ENCODE measurements around the gene H1-8. TPM values are rescaled to one million over a fixed set of nuclear protein-coding genes. Genes with fewer than 3 reads are reported as not detected.

H1-8 gene
- total RNA-seq, 4 donors from 2014 or later = not detected

GRCh38 chr3:129533406-129533805 lies 9.6 kb upstream of the H1-8 start:
- in situ Hi-C loops (cut with MboI; ENCODE audit: low pct_ligation_motif_present in 1 of 4, low pct_unique_long_range_greater_than_20kb in 1 of 4, low sequenced_read_pairs in 3 of 4) = no loop called here
- Histone ChIP-seq H3K27me3 (no peaks in the 10 kb centered on the region), H3K36me3 (no peaks in the 10 kb centered on the region), H3K27ac (no peak overlapping the region), H3K4me3 (no peak overlapping the region), H3K4me1 (no peaks in the 10 kb centered on the region), H3K9me3 (no peaks in the 10 kb centered on the region)
- WGBS, 2 donors (ENCODE audit: low coverage in 1 of 2) = 91% methylated on average over 16 of the region's 16 CpGs; no CpG with 5 or more reads in 1 of the 2 donors
- intact Hi-C loops (cut with DNase I; ENCODE audit: low total_unique reads) = no loop called here
- no peak for DNase-seq
- no peak for TF ChIP-seq EP300 (IDR thresholded peaks at IDR 0.05; ENCODE audit: low read depth)

GRCh38 chr3:129534428-129535027 lies 8.4 kb upstream of the H1-8 start:
- no peak for DNase-seq
- Histone ChIP-seq H3K4me3 (no peak overlapping the region), H3K9me3 (no peaks in the 10 kb centered on the region), H3K27me3 (no peaks in the 10 kb centered on the region), H3K4me1 (no peaks in the 10 kb centered on the region), H3K27ac (no peak overlapping the region), H3K36me3 (no peaks in the 10 kb centered on the region)
- in situ Hi-C loops (cut with MboI; ENCODE audit: low pct_ligation_motif_present in 1 of 4, low pct_unique_long_range_greater_than_20kb in 1 of 4, low sequenced_read_pairs in 3 of 4) (no loop called here), intact Hi-C loops (cut with DNase I; ENCODE audit: low total_unique reads) (no loop called here)
- no peak for TF ChIP-seq CTCF (IDR thresholded peaks at IDR 0.05)
- TF ChIP-seq POLR2A (IDR thresholded peaks at IDR 0.05) = no peak
- TF ChIP-seq EP300 (IDR thresholded peaks at IDR 0.05; ENCODE audit: low read depth) = no peak
- TF ChIP-seq POLR2AphosphoS5 (IDR thresholded peaks at IDR 0.05) = no peak
- WGBS, 2 donors (ENCODE audit: low coverage in 1 of 2) = 78% methylated on average over 4 of the region's 4 CpGs; no CpG with 5 or more reads in 1 of the 2 donors

GRCh38 chr3:129535075-129535474 lies 7.9 kb upstream of the H1-8 start:
- no peak for DNase-seq
- in situ Hi-C loops (cut with MboI; ENCODE audit: low pct_ligation_motif_present in 1 of 4, low pct_unique_long_range_greater_than_20kb in 1 of 4, low sequenced_read_pairs in 3 of 4) = no loop called here
- Histone ChIP-seq H3K36me3 (no peaks in the 10 kb centered on the region), H3K4me1 (no peaks in the 10 kb centered on the region), H3K27me3 (no peaks in the 10 kb centered on the region), H3K9me3 (no peaks in the 10 kb centered on the region), H3K27ac (no peak overlapping the region), H3K4me3 (no peak overlapping the region)
- TF ChIP-seq POLR2A (IDR thresholded peaks at IDR 0.05) = no peak
- TF ChIP-seq CTCF (IDR thresholded peaks at IDR 0.05) = no peak
- TF ChIP-seq POLR2AphosphoS5 (IDR thresholded peaks at IDR 0.05) = no peak
- TF ChIP-seq EP300 (IDR thresholded peaks at IDR 0.05; ENCODE audit: low read depth) = no peak
- intact Hi-C loops (cut with DNase I; ENCODE audit: low total_unique reads) = no loop called here
- WGBS, 2 donors (ENCODE audit: low coverage in 1 of 2) = 59% methylated on average over 1 of the region's 1 CpG; no CpG with 5 or more reads in 1 of the 2 donors

- TF ChIP-seq CTCF (IDR thresholded peaks at IDR 0.05) (no peak), EP300 (IDR thresholded peaks at IDR 0.05; ENCODE audit: low read depth) (no peak), POLR2A (IDR thresholded peaks at IDR 0.05) (no peak), POLR2AphosphoS5 (IDR thresholded peaks at IDR 0.05) (no peak)
- H3K4me1 ChIP-seq = no peaks in the 10 kb centered on the region
- no peaks in the 10 kb centered on the region for H3K27me3 ChIP-seq
- no peaks in the 10 kb centered on the region for H3K36me3 ChIP-seq
- no peak overlapping the region for H3K27ac ChIP-seq
- in situ Hi-C loops (cut with MboI; ENCODE audit: low pct_ligation_motif_present in 1 of 4, low pct_unique_long_range_greater_than_20kb in 1 of 4, low sequenced_read_pairs in 3 of 4) = no loop called here
- H3K4me3 ChIP-seq = no peak overlapping the region
- WGBS, 2 donors (ENCODE audit: low coverage in 1 of 2) = 63% methylated on average over 2 of the region's 2 CpGs; no CpG with 5 or more reads in 1 of the 2 donors
- DNase-seq = no peak
- intact Hi-C loops (cut with DNase I; ENCODE audit: low total_unique reads) = no loop called here
- no peaks in the 10 kb centered on the region for H3K9me3 ChIP-seq
Observed at GRCh38 chr3:129536374-129536667, 6.7 kb upstream of the H1-8 start.

- DNase-seq = no peak
- intact Hi-C loops (cut with DNase I; ENCODE audit: low total_unique reads) (no loop called here), in situ Hi-C loops (cut with MboI; ENCODE audit: low pct_ligation_motif_present in 1 of 4, low pct_unique_long_range_greater_than_20kb in 1 of 4, low sequenced_read_pairs in 3 of 4) (no loop called here)
- H3K4me3 ChIP-seq = no peak overlapping the region
- no peaks in the 10 kb centered on the region for H3K4me1 ChIP-seq
- H3K9me3 ChIP-seq = no peaks in the 10 kb centered on the region
- no peaks in the 10 kb centered on the region for H3K36me3 ChIP-seq
- H3K27me3 ChIP-seq = no peaks in the 10 kb centered on the region
- no peak overlapping the region for H3K27ac ChIP-seq
- TF ChIP-seq EP300 (IDR thresholded peaks at IDR 0.05; ENCODE audit: low read depth) (no peak), POLR2A (IDR thresholded peaks at IDR 0.05) (no peak), POLR2AphosphoS5 (IDR thresholded peaks at IDR 0.05) (no peak), CTCF (IDR thresholded peaks at IDR 0.05) (no peak)
- WGBS, 2 donors (ENCODE audit: low coverage in 1 of 2) = 67 to 69% methylated on average over 1 to 3 of the region's 3 CpGs
Observed at GRCh38 chr3:129536804-129537203, 6.2 kb upstream of the H1-8 start.

All from transverse colon (tissue), 4 donors.